GM12892 (cell line): ENCODE results near the gene BCL7C.

ENCODE experiments used
- POLR2A ChIP-seq: IDR thresholded peaks from 2 replicates; pipeline ENCODE4 v1.6.1; 2011; ENCODE audit warnings: low read depth, low read length, control low read depth
- POLR2AphosphoS5 ChIP-seq: IDR thresholded peaks from 2 replicates; pipeline ENCODE4 v1.6.1; 2011; ENCODE audit warnings: low read depth, low read length, control low read depth
- TAF1 ChIP-seq: IDR thresholded peaks from 2 replicates; pipeline ENCODE4 v1.6.1; 2011; ENCODE audit warnings: low read depth, mild to moderate bottlenecking, control low read depth, low read length, borderline replicate concordance

DNA sequence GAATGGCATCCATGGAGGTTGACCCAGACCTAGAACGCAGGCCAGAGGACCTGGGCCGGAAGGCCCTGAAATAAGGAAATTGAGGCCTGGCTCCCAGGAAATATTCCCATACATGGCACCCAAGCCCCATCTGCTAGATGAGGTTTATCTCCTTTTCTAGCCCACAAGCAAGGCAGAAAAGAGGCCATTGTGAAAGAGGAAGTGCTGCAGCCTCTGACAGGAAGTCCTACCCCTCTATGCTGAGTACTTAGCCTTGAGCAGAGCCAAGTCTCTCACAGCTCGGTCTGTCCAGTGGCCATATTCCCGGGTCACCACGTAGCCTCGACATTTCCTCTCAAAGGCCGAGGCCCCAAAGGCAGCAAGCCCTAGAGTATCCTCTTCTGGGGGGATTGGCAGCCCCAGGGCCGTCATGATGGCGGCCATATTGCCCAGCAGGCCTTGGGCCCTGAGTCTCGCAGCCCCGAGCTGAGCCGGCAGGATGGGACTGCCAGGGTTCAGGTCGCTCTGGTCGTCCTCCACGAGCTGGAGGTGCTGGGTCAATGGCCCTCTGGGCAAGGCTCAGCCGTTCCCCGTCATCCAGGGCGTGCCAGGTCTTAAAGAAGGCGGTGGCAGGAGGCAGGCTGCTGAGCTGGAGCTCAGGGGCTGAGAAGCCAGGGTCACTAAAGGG lies 10.4 kb upstream of the BCL7C start:
- TF ChIP-seq TAF1 (no peak), POLR2A (no peak), POLR2AphosphoS5 (no peak)
